Stimulated activated naive B cell treated with anti-CD40 and anti-IgM and Interleukin-4, amounts not matched to agents 10 μg/mL and 1 μg/mL and 100 μg/mL, for 72 hours (primary cell): ENCODE data around the gene ANO10.
A peak's percentile ranks its signal among the peaks of the same experiment; 100 is the strongest.
"Not testable (repeated sequence)": the region's sequence is repeated elsewhere in the genome, so short reads cannot be mapped to it uniquely, and the experiment has no call there.

Source experiments
- ATAC-seq, 2 donors: fragments of 150-1000 bp; cut with Tn5 transposase; replicated peaks; 2 replicates each; pipeline ENCODE4 v1.10.0; 2021; ENCODE audit warnings: moderate library complexity in 1 of 2
- DNase-seq: peaks from one replicate; pipeline ENCODE4 v3.0.0; 2021
- H3K27ac Mint-ChIP-seq: one replicate; pipeline ENCODE4 v1.8.0; 2022; ENCODE audit warnings: mild to moderate bottlenecking, mixed read lengths
- H3K27me3 Mint-ChIP-seq, 2 donors: one replicate each; pipeline ENCODE4 v1.8.0; 2022; ENCODE audit warnings: mixed read lengths in 2 of 2
- H3K36me3 Mint-ChIP-seq, 2 donors: one replicate each; pipeline ENCODE4 v1.8.0; 2022; ENCODE audit warnings: mixed read lengths in 2 of 2, mild to moderate bottlenecking in 1 of 2
- H3K4me1 Mint-ChIP-seq, 2 donors: one replicate each; pipeline ENCODE4 v1.8.0; 2022; ENCODE audit warnings: mixed read lengths in 2 of 2, mild to moderate bottlenecking in 1 of 2
- H3K4me3 Mint-ChIP-seq, 2 donors: one replicate each; pipeline ENCODE4 v1.8.0; 2022; ENCODE audit warnings: mild to moderate bottlenecking in 2 of 2, mixed read lengths in 2 of 2, moderate library complexity in 1 of 2
- H3K9me3 Mint-ChIP-seq, 2 donors: one replicate each; pipeline ENCODE4 v1.8.0; 2022; ENCODE audit warnings: mixed read lengths in 2 of 2, mild to moderate bottlenecking in 1 of 2

ANO10 gene

DNA sequence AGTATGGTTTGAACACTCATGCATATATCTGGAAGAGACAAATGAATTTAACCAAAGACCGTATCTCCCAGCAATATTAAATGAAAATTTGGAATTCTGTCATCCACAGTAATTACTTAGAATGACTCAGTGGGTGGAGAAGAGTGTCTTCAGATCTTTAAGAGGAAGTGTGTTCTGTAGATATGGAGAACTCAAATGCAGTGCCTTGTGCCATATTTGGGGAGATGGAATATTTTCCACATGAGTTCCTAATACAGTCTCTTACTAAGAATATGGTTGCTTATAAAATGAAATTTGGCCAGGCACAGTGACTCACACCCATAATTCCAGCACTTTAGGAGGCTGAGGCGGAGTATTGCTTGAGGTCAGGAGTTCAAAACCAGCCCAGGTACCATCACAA is 40.5 kb downstream of the ANO10 start:
- DNase-seq (no peak), ATAC-seq (no peak)
- Mint-ChIP-seq H3K4me1 (peaks cover 0 to 3% of the 10 kb centered on the region in 2 donors), H3K27me3 (no peaks in the 10 kb centered on the region), H3K9me3 (no peaks in the 10 kb centered on the region), H3K36me3 (peaks cover 6 to 20% of the 10 kb centered on the region in 2 donors), H3K27ac (no peak overlapping the region), H3K4me3 (no peak overlapping the region)

DNA sequence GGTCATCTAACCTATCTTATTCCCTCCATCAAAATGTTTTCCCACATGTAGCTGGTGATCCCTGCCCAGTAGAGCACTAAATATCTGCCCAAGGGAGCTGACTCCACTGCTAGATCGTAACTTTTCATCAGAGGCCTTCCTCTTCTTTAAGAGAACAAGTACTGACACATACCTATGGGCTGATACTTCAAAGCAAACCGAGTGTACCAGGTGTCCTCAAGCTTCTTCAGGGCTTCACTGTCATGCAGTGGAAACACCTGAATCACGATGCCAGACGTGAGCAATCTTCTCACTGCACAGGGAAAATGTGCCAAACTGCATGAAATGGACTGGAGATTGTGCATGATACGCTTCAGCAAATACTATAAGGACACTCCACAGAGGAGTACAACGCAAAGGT is 41.6 kb downstream of the ANO10 start:
- Mint-ChIP-seq H3K27me3 (no peaks in the 10 kb centered on the region), H3K4me3 (no peak overlapping the region), H3K27ac (no peak overlapping the region), H3K4me1 (peaks cover 0 to 3% of the 10 kb centered on the region in 2 donors), H3K36me3 (peaks cover 3 to 26% of the 10 kb centered on the region in 2 donors), H3K9me3 (no peaks in the 10 kb centered on the region)
- ATAC-seq = no peak
- DNase-seq = no peak

DNA sequence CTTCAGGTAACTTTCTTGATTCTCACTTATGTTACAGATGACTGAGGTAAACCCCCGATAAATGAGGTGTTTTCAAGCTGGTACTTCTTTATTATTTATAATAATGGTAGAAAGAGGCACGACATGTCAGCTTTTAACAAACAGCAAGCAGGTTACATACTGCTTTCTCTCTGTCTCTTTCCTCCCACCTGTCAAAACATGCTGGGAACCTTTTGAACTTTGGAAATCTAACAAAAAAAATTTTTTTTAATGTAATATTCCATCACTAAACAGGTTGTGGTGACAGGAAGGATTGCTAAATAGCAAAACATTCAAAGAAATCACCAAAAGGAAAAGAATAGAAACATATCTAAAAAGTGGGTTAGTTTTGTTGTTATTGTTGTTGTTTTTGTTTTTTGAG is 48.2 kb downstream of the ANO10 start:
- no peaks in the 10 kb centered on the region for H3K9me3 Mint-ChIP-seq
- no peaks in the 10 kb centered on the region for H3K27me3 Mint-ChIP-seq
- ATAC-seq (no peak), DNase-seq (no peak)
- H3K4me3 Mint-ChIP-seq = no peak overlapping the region
- peaks cover 3 to 20% of the 10 kb centered on the region in 2 donors for H3K36me3 Mint-ChIP-seq
- no peak overlapping the region for H3K27ac Mint-ChIP-seq
- H3K4me1 Mint-ChIP-seq = no peaks in the 10 kb centered on the region

DNA sequence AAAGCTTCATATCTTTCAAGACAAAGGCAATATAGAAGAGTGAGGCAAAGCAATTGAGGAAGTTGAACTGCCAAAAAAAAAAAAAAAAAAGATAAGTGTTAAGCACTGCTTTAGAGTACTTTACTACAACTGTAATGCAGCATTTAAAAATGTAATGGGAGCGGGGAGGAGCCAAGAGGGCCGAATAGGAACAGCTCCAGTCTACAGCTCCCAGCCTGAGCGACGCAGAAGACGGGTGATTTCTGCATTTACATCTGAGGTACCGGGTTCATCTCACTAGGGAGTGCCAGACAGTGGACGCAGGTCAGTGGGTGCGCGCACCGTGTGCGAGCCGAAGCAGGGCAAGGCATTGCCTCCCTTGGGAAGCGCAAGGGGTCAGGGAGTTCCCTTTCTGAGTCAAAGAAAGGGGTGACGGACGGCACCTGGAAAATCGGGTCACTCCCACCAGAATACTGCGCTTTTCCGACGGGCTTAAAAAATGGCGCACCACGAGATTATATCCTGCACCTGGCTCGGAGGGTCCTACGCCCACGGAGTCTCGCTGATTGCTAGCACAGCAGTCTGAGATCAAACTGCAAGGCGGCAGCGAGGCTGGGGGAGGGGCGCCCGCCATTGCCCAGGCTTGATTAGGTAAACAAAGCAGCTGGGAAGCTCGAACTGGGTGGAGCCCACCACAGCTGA is 56.0 kb downstream of the ANO10 start:
- H3K4me3 Mint-ChIP-seq, H3K27me3 Mint-ChIP-seq, H3K4me1 Mint-ChIP-seq, H3K27ac Mint-ChIP-seq, ATAC-seq, H3K9me3 Mint-ChIP-seq, DNase-seq: not testable (repeated sequence)
- H3K36me3 Mint-ChIP-seq = peaks cover 9 to 12% of the 10 kb centered on the region in 2 donors

DNA sequence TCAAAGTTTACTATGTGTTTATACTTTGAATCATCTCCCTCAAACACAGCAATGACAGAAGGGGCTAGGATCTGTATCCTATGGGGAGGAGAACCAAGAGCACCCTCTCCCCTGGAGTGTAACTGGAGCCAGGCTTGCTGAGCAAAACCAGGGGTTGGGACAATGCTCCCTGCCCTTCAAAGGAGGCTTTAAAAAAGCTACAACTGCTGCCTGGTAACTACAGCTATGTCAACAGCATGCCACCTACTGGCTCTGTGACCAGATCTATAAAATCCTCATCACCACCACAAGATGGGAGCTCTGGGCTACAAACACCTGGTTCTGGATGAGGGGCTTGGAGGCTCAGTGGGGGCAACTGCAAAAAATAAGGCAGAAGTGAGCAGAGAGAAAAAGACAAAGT is 61.9 kb downstream of the ANO10 start:
- ATAC-seq (no peak), DNase-seq (no peak)
- Mint-ChIP-seq H3K27ac (no peak overlapping the region), H3K9me3 (no peaks in the 10 kb centered on the region), H3K36me3 (peaks cover 8 to 23% of the 10 kb centered on the region in 2 donors), H3K27me3 (no peaks in the 10 kb centered on the region), H3K4me3 (no peak overlapping the region), H3K4me1 (no peaks in the 10 kb centered on the region)

DNA sequence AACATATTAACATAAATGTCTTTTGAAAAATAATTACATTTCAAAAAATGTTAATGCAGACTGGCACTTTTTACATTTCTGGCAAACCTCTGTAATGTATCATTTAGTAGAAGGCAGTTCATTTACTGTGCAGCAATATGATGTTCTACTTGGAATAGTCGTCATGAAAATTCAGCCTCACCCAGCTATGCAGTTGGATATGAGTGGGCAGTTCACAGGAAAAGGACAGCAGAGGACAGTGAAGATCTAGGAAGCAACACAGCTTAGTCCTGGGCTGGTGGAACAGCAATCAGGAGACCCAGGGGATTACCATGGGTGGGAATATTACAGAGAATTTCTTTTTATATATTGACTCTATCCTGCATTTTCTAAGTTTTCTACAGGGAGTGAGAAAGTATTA is 63.6 kb downstream of the ANO10 start:
- Mint-ChIP-seq H3K27ac (no peak overlapping the region), H3K27me3 (peaks cover 0 to 5% of the 10 kb centered on the region in 2 donors), H3K4me3 (no peak overlapping the region), H3K9me3 (peaks cover 3 to 5% of the 10 kb centered on the region in 2 donors), H3K4me1 (no peaks in the 10 kb centered on the region), H3K36me3 (peaks cover 13 to 27% of the 10 kb centered on the region in 2 donors)
- ATAC-seq (no peak), DNase-seq (no peak)

DNA sequence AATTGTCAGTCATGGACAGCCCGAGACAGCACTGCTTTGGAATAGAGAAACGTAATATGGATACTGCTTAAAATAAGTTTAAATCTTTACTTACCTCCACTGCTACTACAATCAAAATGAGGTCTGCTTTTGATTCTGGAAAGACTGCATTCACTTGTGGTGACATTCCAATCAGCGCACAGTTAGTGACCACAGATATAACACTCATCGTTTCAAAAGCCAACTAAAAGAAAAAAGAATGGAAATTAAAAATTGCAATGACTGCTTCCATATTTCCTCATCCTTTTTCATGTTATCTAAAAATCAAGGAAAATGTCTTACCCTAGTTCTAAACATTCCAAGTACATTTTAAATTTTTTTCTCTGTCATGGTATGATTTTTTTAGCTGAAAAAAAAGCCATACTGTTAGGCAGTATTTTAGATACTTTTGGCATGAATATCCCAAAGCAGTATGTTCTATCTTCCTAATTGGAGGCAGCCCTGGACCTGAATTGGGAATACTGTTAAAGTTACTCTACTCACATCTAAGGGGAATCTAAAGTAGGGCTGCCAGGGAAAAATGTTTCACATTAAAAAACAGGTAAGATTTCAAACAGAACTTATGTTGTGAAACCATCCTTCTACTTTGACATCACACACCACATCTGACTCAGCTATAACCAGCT is 72.1 kb downstream of the ANO10 start:
- Mint-ChIP-seq H3K36me3 (peaks cover 9 to 15% of the 10 kb centered on the region in 2 donors), H3K27me3 (peaks cover 0 to 5% of the 10 kb centered on the region in 2 donors), H3K9me3 (peaks cover 4 to 5% of the 10 kb centered on the region in 2 donors), H3K27ac (no peak overlapping the region), H3K4me3 (no peak overlapping the region), H3K4me1 (no peaks in the 10 kb centered on the region)
- DNase-seq = no peak
- ATAC-seq = no peak

DNA sequence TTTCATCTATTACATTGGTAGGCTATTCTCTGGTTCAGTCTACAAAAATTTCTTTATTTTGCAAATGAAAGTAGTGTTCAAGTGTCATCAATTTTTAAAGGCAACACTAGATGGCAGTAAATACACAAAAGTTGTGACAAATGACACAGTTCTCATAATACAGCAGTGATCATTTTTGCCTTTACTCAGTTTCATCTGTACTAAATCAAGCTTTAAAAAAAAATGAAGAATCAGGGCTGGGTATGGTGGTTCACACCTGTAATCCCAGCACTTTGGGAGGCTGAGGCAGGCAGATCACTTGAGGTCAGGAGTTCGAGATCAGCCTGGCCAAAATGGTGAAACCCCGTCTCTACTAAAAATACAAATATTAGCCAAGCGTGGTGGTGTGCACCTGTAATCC is 77.5 kb downstream of the ANO10 start:
- not testable (repeated sequence) for DNase-seq

DNA sequence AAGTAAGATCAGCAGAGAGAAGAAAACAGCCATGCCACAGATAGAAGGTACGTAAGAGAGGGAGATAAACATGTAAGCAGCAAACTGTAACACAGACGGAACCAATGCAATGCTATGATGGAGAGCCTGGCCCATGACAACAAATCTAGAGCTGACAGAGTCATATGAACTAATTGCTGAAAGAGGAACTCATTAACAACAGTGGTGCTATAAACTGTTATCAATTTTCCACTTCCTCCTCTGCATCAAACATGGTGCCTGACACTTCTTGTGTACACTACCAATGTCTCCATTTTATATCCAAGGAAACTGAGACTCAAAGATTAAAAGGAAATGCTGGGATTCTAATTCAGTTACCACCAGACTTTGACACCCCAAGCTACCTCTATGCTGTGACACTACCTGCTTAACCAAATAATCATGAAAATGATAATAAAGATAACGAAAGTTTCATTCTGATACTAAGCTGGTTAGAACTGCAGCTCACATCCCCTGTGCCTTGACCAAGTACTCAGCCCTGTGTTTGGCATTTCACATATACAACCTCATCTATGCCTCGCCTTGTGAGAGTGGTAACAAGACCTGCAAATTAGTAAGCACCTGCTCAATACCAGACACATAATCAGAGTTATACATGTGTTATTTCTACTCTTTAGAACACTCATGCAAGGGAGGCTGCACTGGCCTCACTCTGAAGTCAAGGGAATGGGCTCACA is 79.3 kb downstream of the ANO10 start:
- H3K4me3 Mint-ChIP-seq = no peak overlapping the region
- no peak overlapping the region for H3K27ac Mint-ChIP-seq
- peaks cover 0 to 2% of the 10 kb centered on the region in 2 donors for H3K4me1 Mint-ChIP-seq
- H3K36me3 Mint-ChIP-seq = peaks cover 4 to 13% of the 10 kb centered on the region in 2 donors
- no peak for ATAC-seq
- no peak for DNase-seq
- H3K27me3 Mint-ChIP-seq = no peaks in the 10 kb centered on the region
- H3K9me3 Mint-ChIP-seq = peaks cover 0 to 1% of the 10 kb centered on the region in 2 donors

More for the DNA sequence above, 77.5 kb downstream of the ANO10 start:
- ATAC-seq = peak; percentile 68 to 71
- not testable (repeated sequence) for H3K4me3 Mint-ChIP-seq, H3K36me3 Mint-ChIP-seq, H3K27ac Mint-ChIP-seq, H3K4me1 Mint-ChIP-seq, H3K27me3 Mint-ChIP-seq, H3K9me3 Mint-ChIP-seq

DNA sequence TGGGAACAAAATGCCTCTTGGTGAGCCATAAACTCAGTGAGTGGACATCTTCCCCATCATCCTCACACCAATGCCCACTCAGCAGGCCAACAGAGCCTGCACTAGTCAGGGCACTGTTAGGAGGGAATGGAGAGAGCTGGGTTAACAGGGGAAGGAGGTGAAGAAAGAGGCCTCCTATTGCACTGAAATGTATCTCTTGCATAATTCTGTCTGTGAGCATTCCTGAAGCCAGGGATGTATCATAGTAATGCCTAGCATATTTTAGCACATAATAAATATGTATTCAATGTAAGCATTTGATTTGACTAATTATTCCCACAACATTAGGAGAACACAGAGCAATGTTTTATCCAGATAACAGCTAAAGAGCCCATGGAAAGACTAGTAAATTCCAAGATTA is 81.2 kb downstream of the ANO10 start:
- Mint-ChIP-seq H3K4me3 (no peak overlapping the region), H3K27me3 (no peaks in the 10 kb centered on the region), H3K27ac (no peak overlapping the region), H3K4me1 (peaks cover 0 to 2% of the 10 kb centered on the region in 2 donors), H3K36me3 (peaks cover 3 to 9% of the 10 kb centered on the region in 2 donors), H3K9me3 (no peaks in the 10 kb centered on the region)
- DNase-seq (no peak), ATAC-seq (no peak)

DNA sequence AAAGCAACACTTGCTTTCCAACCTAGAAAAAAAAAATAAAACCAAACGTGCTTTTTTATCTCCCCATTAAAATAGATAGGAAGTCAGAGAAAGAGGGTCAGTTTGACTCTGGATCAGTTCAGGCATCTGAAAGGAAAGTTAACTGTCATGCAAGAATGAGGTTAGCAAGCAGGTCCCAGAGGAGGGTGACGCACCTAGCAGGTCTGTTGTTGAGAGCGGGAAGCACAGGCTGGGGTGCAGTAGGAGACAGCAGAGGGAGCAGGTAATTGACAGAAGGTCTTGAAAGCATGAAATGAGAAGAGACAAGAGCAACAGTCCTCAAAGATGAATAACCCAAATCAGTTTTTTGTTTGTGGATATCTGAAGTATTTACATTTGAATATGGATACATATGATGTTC is 82.5 kb downstream of the ANO10 start:
- Mint-ChIP-seq H3K9me3 (no peaks in the 10 kb centered on the region), H3K27ac (no peak overlapping the region), H3K4me1 (peaks cover 0 to 2% of the 10 kb centered on the region in 2 donors), H3K36me3 (peaks cover 3 to 9% of the 10 kb centered on the region in 2 donors), H3K4me3 (no peak overlapping the region), H3K27me3 (no peaks in the 10 kb centered on the region)
- DNase-seq (no peak), ATAC-seq (no peak)

DNA sequence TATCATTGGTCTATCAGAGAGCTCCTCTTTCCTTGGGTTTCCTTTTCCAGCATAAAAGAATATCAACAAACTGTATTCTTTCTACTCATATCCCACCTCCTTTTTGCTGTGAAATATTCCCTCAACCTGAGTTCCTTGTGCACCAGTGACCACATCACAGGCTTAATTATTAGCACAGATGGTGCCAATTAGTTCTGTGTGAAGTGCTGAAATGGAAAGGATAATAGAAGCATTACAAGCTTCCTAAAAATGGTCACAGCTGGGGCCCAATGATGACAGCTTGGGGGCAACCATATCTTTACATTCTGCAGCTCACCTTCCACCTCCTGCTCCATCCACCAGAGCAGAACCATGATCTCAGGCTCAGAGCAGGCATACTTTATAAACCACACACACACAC is 84.6 kb downstream of the ANO10 start:
- no peak for ATAC-seq
- no peak overlapping the region for H3K4me3 Mint-ChIP-seq
- no peak overlapping the region for H3K27ac Mint-ChIP-seq
- H3K4me1 Mint-ChIP-seq = peaks cover 0 to 2% of the 10 kb centered on the region in 2 donors
- DNase-seq = no peak
- no peaks in the 10 kb centered on the region for H3K27me3 Mint-ChIP-seq
- peaks cover 3 to 9% of the 10 kb centered on the region in 2 donors for H3K36me3 Mint-ChIP-seq
- no peaks in the 10 kb centered on the region for H3K9me3 Mint-ChIP-seq

DNA sequence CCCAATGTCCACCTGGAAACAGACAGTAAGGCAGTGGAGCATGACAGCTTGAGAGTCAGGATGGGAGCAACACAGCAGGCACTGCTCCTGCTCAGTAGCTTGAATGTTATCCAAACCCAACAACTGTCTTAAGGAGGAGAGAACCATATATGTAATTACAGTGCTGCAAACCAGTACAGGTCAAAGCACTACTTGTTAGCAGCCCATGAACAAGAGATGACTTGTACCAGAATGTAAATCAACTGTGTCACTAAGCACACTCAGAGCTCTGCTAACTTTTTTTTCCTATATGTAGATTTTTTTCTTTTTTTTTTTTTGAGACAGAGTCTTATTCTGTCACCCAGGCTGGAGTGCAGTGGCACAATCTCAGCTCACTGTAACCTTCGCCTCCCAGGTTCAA is 87.1 kb downstream of the ANO10 start:
- H3K4me1 Mint-ChIP-seq = peaks cover 0 to 2% of the 10 kb centered on the region in 2 donors
- ATAC-seq = no peak
- no peak for DNase-seq

DNA sequence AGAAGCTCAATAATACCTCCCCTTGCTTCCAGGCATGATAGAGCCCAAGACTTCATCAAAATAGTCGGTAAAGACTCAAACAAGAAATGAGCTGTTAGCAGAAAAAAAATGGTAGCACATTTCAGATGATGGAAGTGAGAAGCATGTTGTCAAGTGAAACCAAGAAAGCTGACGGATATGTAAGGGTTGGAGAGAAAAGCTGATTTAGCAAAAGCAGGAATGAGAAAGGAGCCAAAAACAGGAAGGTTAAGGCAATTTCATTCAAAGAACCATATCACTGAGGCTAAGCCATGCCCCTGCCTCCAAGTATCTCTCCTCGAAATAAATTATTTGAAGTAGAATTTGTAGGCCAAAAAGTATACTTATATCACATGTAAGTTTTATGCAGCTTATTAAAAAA is 88.8 kb downstream of the ANO10 start:
- no peaks in the 10 kb centered on the region for H3K27me3 Mint-ChIP-seq
- no peak for ATAC-seq
- peaks cover 0 to 5% of the 10 kb centered on the region in 2 donors for H3K9me3 Mint-ChIP-seq
- H3K36me3 Mint-ChIP-seq = peaks cover 3 to 5% of the 10 kb centered on the region in 2 donors
- DNase-seq = no peak
- no peaks in the 10 kb centered on the region for H3K4me1 Mint-ChIP-seq
- H3K27ac Mint-ChIP-seq = no peak overlapping the region
- no peak overlapping the region for H3K4me3 Mint-ChIP-seq

More for the DNA sequence above, 87.1 kb downstream of the ANO10 start:
- no peak overlapping the region for H3K27ac Mint-ChIP-seq
- H3K4me3 Mint-ChIP-seq = no peak overlapping the region
- H3K27me3 Mint-ChIP-seq = no peaks in the 10 kb centered on the region
- peaks cover 3 to 9% of the 10 kb centered on the region in 2 donors for H3K36me3 Mint-ChIP-seq
- no peaks in the 10 kb centered on the region for H3K9me3 Mint-ChIP-seq

DNA sequence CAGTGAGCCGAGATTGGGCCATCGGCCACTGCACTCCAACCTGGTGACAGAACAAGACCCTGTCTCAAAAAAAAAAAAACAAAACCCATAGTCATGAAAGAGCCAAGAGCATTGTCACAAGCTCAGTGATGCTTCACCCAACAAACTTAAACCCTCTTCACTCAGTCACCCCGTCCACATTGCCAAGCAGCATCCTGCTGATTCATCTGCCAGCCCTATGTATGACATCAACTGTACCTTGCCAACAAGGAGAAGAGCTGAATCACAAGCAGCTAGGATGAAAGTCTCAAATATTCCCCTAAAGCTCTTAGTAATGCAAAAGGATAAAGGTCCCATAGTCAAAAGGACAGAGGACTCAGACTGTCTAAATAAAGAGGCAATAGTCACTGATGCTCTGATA is 90.0 kb downstream of the ANO10 start:
- Mint-ChIP-seq H3K36me3 (peaks cover 8 to 11% of the 10 kb centered on the region in 2 donors), H3K27ac (no peak overlapping the region), H3K4me3 (no peak overlapping the region), H3K27me3 (no peaks in the 10 kb centered on the region), H3K9me3 (peaks cover 5 to 10% of the 10 kb centered on the region in 2 donors), H3K4me1 (no peaks in the 10 kb centered on the region)
- DNase-seq (no peak), ATAC-seq (no peak)
